ENCODE data around the gene BCL11A. TPM values are rescaled to one million over a fixed set of nuclear protein-coding genes. Genes with fewer than 3 reads are reported as not detected.

The BCL11A gene
- polyA plus RNA-seq, 1 donor from 2014 or later: 44.0 TPM

- Histone ChIP-seq H3K27me3 (ENCODE audit: insufficient read depth, low read depth, low read length) (peaks cover 5% of the 10 kb centered on the region), H3K4me3 (ENCODE audit: low read length) (peak overlapping the region; percentile 93), H3K9ac (ENCODE audit: low read length) (peak overlapping the region; percentile 98), H2AFZ (ENCODE audit: low read depth, low read length) (no peak overlapping the region), H3F3A (ENCODE audit: insufficient read depth, low read length, poor library complexity, severe bottlenecking) (peaks cover 8% of the 10 kb centered on the region), H3K27ac (ENCODE audit: low read length) (peak overlapping the region; percentile 95), H3K9me2 (ENCODE audit: insufficient read depth, low read length) (no peaks in the 10 kb centered on the region), H3K4me2 (ENCODE audit: low read length) (peak overlapping the region; percentile 94), H3K36me3 (ENCODE audit: insufficient read depth, low read length) (peaks cover 5% of the 10 kb centered on the region), H3K9me3 (ENCODE audit: low read length) (no peaks in the 10 kb centered on the region), H4K20me1 (ENCODE audit: insufficient read depth) (no peaks in the 10 kb centered on the region), H3K79me2 (replicated peaks; ENCODE audit: insufficient read depth, low read length) (peaks cover 86% of the 10 kb centered on the region)
- TF ChIP-seq REST (IDR thresholded peaks at IDR 0.05; ENCODE audit: borderline replicate concordance): peak; percentile 40
- TF ChIP-seq POLR2AphosphoS5 (IDR thresholded peaks at IDR 0.05): no peak
Measured at GRCh38 chr2:60549928-60550177, 3.6 kb downstream of the BCL11A start.

GRCh38 chr2:60549238-60549927 lies 4.1 kb downstream of the BCL11A start:
- peak; percentile 47 for TF ChIP-seq POLR2AphosphoS5 (IDR thresholded peaks at IDR 0.05)
- no peak for TF ChIP-seq REST (IDR thresholded peaks at IDR 0.05; ENCODE audit: borderline replicate concordance)
- peak; percentile 88 for TF ChIP-seq MXI1 (conservative IDR thresholded peaks at IDR 0.05; ENCODE audit: poor library complexity, severe bottlenecking)
- peaks cover 8% of the 10 kb centered on the region for H3F3A ChIP-seq (ENCODE audit: insufficient read depth, low read length, poor library complexity, severe bottlenecking)

GRCh38 chr2:60548845-60549237 lies 4.6 kb downstream of the BCL11A start:
- no peak for TF ChIP-seq REST (IDR thresholded peaks at IDR 0.05; ENCODE audit: borderline replicate concordance)
- no peak for TF ChIP-seq TAF1 (IDR thresholded peaks at IDR 0.05; ENCODE audit: low read depth)
- no peak for TF ChIP-seq RAD21 (conservative IDR thresholded peaks at IDR 0.05)
- TF ChIP-seq POLR2AphosphoS5 (IDR thresholded peaks at IDR 0.05): no peak
- no peak for TF ChIP-seq CTCF (IDR thresholded peaks at IDR 0.05; ENCODE audit: poor library complexity, severe bottlenecking)
- no peak for TF ChIP-seq SMC3 (conservative IDR thresholded peaks at IDR 0.05; ENCODE audit: poor library complexity)
- TF ChIP-seq EP300 (conservative IDR thresholded peaks at IDR 0.05; ENCODE audit: poor library complexity, severe bottlenecking): no peak
- TF ChIP-seq MXI1 (conservative IDR thresholded peaks at IDR 0.05; ENCODE audit: poor library complexity, severe bottlenecking): no peak
- no peak for TF ChIP-seq EZH2 (IDR thresholded peaks at IDR 0.05; ENCODE audit: borderline replicate concordance, insufficient read depth, low read length, poor library complexity, severe bottlenecking)
- Histone ChIP-seq H3K9me3 (ENCODE audit: low read length) (no peaks in the 10 kb centered on the region), H3K27ac (ENCODE audit: low read length) (peak overlapping the region; percentile 95), H2AFZ (ENCODE audit: low read depth, low read length) (no peak overlapping the region), H3K36me3 (ENCODE audit: insufficient read depth, low read length) (peaks cover 13% of the 10 kb centered on the region), H3K79me2 (replicated peaks; ENCODE audit: insufficient read depth, low read length) (peaks cover 96% of the 10 kb centered on the region), H3K27me3 (ENCODE audit: insufficient read depth, low read depth, low read length) (no peaks in the 10 kb centered on the region), H3K4me2 (ENCODE audit: low read length) (peak overlapping the region; percentile 94), H3K9me2 (ENCODE audit: insufficient read depth, low read length) (no peaks in the 10 kb centered on the region), H3K9ac (ENCODE audit: low read length) (peak overlapping the region; percentile 98), H4K20me1 (ENCODE audit: insufficient read depth) (no peaks in the 10 kb centered on the region), H3F3A (ENCODE audit: insufficient read depth, low read length, poor library complexity, severe bottlenecking) (peaks cover 8% of the 10 kb centered on the region), H3K4me3 (ENCODE audit: low read length) (peak overlapping the region; percentile 93)

More at GRCh38 chr2:60549238-60549927, 4.1 kb downstream of the BCL11A start:
- H4K20me1 ChIP-seq (ENCODE audit: insufficient read depth): no peaks in the 10 kb centered on the region
- H3K79me2 ChIP-seq (replicated peaks; ENCODE audit: insufficient read depth, low read length): peaks cover 91% of the 10 kb centered on the region
- no peaks in the 10 kb centered on the region for H3K9me3 ChIP-seq (ENCODE audit: low read length)
- no peak overlapping the region for H2AFZ ChIP-seq (ENCODE audit: low read depth, low read length)
- peaks cover 7% of the 10 kb centered on the region for H3K36me3 ChIP-seq (ENCODE audit: insufficient read depth, low read length)
- no peaks in the 10 kb centered on the region for H3K27me3 ChIP-seq (ENCODE audit: insufficient read depth, low read depth, low read length)
- peak overlapping the region; percentile 93 for H3K4me3 ChIP-seq (ENCODE audit: low read length)
- peak overlapping the region; percentile 98 for H3K9ac ChIP-seq (ENCODE audit: low read length)
- no peaks in the 10 kb centered on the region for H3K9me2 ChIP-seq (ENCODE audit: insufficient read depth, low read length)
- H3K4me2 ChIP-seq (ENCODE audit: low read length): peak overlapping the region; percentile 94
- peak overlapping the region; percentile 95 for H3K27ac ChIP-seq (ENCODE audit: low read length)
